Muscle of back (tissue), 11 donors: ENCODE results near the gene CDC23. TPM values are rescaled to one million over a fixed set of nuclear protein-coding genes. Genes with fewer than 3 reads are reported as not detected.
A peak's percentile ranks its signal among the peaks of the same experiment; 100 is the strongest.
"Not testable (repeated sequence)": the region's sequence is repeated elsewhere in the genome, so short reads cannot be mapped to it uniquely, and the experiment has no call there.

Experiments
- DNase-seq, 3 donors: peaks; one replicate each; pipeline versions ENCODE4 v3.0.0 to v3.0.0-alpha.2; 2013
- polyA plus RNA-seq, 10 donors: library from polyadenylated mRNA; unstranded; fragments of 120-200 nt; gene quantifications; one replicate each; pipeline ENCODE4 v1.2.1, GENCODE V29; 2013; ENCODE audit not compliant: insufficient read length in 10 of 10

Gene CDC23
- polyA plus RNA-seq, 10 donors = 28.0 to 42.3 (median 36.8) TPM

GRCh38 chr5:138148811-138149210, 64.3 kb downstream of the CDC23 start:
- DNase-seq = peak in 1 of 3 donors; percentile 25

- DNase-seq = not testable (repeated sequence)
These were observed 69.5 kb downstream of the CDC23 start for GRCh38 chr5:138143578-138143977.

GRCh38 chr5:138141734-138142133, 71.4 kb downstream of the CDC23 start:
- DNase-seq = no peak

GRCh38 chr5:138140268-138140667, 72.9 kb downstream of the CDC23 start:
- no peak for DNase-seq

DNA sequence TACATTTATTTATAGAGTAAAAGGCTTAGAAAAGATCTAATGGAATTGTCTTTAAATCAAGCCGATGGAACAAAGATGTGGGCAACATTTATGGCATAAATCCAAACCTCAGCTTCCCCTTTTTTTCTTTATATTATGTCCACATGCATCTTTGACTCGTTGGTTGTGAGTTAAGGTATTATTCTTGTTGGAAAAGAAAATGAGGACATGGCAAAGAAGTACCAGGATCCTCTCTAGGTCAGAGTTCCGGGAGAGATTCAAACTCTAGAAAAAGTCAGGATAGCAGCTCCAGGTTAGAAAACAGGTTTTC, 73.4 kb downstream of the CDC23 start:
- DNase-seq = no peak

DNA sequence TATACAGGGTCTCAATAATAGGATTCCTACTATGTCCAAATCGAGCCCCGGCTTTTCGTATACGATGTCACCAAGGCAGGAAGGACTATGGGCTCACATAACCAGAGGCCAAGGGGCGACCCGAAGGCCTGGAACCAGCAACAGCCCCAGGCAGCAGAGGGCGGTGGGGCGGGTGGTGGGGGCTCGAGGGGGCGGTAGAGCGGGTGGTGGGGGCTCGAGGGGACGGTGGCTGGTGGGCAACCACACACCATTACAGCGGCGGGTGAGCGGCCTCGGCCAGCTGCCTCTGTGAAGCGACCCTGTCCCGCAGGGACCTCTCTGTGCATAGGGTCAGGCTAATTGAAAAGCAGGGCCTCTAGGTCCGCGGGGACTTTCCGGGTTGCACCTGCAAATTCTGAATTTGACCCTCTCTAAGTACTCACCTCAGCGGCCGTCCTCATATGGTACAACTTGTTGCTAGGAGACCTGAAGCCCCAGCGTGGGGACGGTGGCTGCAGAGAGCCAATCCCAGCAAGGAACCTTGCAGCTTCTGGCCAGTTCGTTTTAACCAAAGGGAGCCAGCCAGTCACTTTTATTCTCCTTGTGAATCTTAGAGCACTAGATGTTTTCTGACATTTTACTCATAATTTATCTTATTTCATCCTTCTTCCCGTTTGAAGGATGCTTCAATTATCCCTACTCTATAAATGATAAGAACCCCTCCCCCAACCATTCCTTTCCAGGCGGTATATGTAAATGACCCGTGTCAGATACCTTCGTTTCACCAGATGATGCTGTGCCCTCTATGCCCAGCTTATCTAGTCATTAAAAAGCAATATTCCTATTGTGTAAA, 74.0 kb downstream of the CDC23 start, which contains the start of gene NME5:
NME5 (minus strand) TSS at position 480 of the 832 bp plus-strand sequence. CDS start 648 bp downstream, outside the sequence.
- DNase-seq = peak; percentile 33 to 70 (median 41)

Other genes with a start within 250 kb of the CDC23 start
- 10 to 100 TPM; 17.1 to 26.6 (median 23.9) TPM for gene FAM13B, start 180.2 kb downstream of the CDC23 start, polyA plus RNA-seq
- gene WNT8A, start 129.3 kb downstream of the CDC23 start, polyA plus RNA-seq = not detected
- gene NME5, start 73.9 kb downstream of the CDC23 start, polyA plus RNA-seq = 1 to 10 TPM in 5 of 10 donors, under 1 TPM in 5; 0.44 to 1.5 (median 1.1) TPM
- gene BRD8, start 34.7 kb downstream of the CDC23 start, polyA plus RNA-seq = 10 to 100 TPM; 32.9 to 77.1 (median 52.1) TPM
- gene KIF20A, start 34.2 kb downstream of the CDC23 start, polyA plus RNA-seq = 10 to 100 TPM; 13.8 to 34.5 (median 22.2) TPM
- 10 to 100 TPM in 1 of 10 donors, 1 to 10 TPM in 9; 3.7 to 13.7 (median 5.5) TPM for gene GFRA3, start 61.3 kb upstream of the CDC23 start, polyA plus RNA-seq
- gene CDC25C, start 118.5 kb upstream of the CDC23 start, polyA plus RNA-seq = 1 to 10 TPM; 2.6 to 5.5 (median 4.0) TPM
- gene FAM53C, start 124.9 kb upstream of the CDC23 start, polyA plus RNA-seq = 10 to 100 TPM; 30.0 to 41.0 (median 35.3) TPM
- gene KDM3B, start 139.4 kb upstream of the CDC23 start, polyA plus RNA-seq = 10 to 100 TPM; 50.2 to 67.6 (median 54.0) TPM
- gene REEP2, start 225.7 kb upstream of the CDC23 start, polyA plus RNA-seq = 10 to 100 TPM in 9 of 10 donors, 1 to 10 TPM in 1; 9.4 to 28.3 (median 16.7) TPM